Activated T-cell treated with anti-CD3 and anti-CD28 coated beads for 1 hour (primary cell): ENCODE data around the gene AMPD1.

Experiments used
- DNase-seq: peaks from one replicate; pipeline ENCODE4 v3.0.0-alpha.2; 2020; ENCODE audit warnings: low read depth

AMPD1 gene

DNA sequence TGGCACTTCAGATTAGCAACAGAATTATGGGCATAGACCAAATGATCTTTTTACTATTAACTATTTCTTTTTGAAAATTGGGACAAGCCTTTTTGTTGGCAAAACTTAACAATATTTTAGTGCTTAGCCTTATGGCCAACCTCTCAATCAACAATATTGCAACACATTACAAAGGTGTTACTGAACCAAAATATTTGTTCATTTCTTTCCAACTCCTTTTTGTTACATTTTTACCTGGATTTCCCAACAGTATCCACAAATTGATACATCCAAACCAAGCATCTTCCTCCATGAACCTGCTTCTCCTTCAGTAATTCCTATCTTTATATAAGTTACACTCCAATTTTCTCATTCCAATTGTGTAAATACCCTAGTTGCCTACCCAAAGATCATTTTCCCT is 1.5 kb upstream of the AMPD1 start:
- no peak for DNase-seq

DNA sequence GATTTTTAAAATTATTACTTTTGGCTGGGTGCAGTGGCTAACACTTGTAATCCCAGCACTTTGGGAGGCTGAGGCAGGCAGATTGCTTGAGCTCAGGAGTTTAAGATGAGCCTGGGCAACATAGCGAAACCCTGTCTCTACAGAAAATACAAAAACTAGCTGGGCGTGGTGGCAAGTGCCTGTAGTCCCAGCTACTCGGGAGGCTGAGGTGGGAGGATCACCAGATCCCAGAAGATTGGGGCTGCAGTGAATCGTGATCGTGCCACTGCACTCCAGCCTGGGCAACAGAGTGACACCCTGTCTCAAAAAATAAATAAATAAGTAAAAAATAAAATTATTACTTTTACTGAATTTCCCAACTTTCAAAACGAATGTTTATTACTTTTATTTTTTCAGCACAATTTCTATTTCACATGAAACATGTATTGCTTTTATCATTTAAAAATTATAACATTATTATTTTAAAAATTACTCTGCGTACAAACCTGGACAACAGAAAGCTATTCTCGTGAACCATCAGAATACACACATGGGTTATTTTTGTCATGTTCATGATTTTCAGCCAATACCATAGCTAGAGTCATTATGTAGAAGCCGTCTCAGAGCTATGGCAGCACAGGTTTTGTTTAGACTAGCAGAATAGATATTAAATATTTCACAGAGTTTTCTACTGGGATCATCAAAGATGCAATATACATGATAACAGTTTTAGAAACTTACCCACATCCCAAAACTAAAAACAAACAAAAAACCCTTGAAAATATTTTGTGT is 621 bp downstream of the AMPD1 start:
- DNase-seq: no peak

DNA sequence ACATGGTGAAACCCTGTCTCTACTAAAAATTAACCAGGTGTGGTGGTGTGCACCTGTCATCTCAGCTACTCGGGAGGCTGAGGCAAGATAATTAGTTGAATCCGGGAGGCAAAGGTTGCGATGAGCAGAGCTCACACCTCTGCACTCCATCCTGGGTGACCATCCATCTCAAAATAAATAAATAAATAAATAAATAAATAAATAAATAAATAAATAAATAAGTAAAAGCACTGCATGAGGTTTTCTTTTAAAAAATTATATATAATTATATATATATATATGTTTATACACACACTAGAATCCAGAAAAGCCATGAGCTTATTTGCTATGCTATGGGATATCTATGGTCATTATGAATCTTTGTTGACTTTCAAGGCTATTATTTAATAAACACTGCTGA is 2.4 kb downstream of the AMPD1 start:
- no peak for DNase-seq

DNA sequence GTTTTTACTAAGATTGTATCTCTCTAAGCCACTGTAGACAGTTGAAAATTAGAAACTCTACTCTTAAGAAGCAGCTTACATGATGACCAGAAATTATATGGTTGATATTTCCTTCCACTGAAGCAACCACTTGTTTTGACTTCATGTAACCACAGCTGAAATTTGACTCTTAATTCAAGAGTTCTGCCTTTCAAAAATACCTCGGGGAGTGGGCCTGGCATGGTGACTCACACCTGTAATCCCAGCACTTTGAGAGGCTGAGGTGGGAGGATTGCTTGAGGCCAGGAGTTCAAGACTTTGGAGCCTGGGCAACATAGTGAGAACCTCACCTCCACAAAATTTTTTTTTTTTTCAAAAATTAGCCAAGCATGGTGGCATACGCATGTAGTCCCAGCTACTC is 4.3 kb downstream of the AMPD1 start:
- no peak for DNase-seq

DNA sequence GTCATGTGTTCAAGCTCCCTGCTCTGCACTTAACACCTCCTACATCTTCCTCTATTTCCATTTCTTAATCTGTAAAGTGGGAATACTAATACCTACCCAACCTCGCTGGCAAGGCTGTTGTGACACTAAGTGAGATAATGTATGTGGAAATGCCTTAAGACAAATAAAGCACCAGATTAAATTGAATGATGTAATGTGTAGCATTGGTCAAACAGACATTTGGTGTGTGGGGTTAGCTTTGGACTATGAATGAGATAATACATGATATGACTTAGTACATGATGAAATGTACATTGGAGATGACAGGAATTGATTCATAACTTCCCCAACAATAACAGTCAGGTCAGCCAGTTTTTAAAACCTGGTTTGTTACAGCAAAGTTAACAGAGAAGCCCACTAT is 5.2 kb downstream of the AMPD1 start:
- DNase-seq: no peak

DNA sequence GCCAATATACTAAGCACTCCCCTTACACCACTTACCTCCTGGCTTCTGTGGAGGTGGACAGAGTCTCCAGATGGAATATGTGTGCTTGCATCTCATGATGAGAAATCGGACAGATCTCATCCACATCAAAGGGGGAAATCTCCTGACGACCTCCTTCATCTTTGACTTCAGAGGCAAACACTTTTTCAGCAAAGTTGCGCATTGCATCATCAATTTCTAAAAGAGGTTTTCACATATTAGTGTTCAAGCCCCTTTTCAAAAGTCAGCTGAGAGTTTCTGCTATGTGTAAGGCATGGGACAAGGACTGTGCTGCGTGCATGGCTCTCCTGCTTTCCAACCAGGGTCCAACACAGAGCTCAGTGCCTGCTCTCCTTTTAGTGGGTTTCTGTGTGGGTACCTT is 6.8 kb downstream of the AMPD1 start:
- DNase-seq: no peak

DNA sequence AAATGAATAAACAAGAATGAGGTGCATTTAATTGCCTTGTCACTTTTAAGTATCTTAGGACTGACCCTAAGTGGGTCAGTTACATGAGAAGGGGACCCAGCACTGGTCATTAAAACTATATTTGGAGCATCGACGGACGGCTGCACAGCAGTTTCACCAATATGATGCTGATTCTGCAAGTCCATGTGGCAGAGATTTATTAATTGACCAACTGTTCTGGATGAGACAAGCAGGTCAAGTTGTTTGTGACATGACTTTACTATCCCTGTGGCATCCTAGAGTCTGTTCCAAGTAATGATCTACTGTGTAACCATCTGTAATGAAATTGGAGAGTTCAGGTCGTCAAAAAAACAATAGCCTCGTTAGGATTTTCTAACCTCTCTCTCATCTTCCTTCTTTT is 9.5 kb downstream of the AMPD1 start:
- DNase-seq: no peak

DNA sequence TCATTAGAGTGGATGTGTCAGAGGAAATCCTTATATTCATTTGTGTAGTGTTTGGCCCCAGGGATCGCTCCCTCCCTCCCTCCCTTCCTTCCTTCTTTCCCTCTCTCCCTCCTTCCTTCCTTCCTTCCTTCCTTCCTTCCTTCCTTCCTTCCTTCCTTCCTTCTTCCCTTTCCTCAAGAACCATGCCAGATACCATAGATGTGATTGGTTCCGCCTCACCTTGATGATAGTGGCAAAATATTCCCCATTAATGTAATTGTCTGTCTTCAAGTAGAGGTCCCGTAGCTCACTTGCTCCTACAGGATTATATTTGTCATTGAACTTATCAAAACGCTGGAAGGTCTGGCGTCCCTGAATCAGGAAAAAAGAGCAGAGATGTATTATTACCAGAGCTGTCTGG is 17.7 kb downstream of the AMPD1 start:
- DNase-seq: no peak

DNA sequence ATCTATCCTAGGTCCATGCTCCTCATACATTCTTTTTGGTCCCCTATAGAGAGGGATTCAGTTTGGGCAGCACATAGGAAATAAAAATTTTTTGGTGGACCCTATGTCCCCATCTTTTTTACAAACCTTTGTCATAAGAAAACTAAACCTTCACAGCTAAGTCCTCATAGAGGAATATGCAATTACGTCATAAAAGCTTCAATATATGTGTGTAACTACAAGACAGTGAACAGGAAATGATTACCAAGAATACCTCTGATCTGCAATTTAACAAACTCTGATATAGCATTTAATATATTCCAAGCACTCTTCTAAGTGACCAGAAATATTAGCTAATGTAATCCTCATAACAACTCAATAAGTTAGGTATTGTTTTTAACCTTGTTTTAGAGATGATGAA is 19.2 kb downstream of the AMPD1 start:
- no peak for DNase-seq

DNA sequence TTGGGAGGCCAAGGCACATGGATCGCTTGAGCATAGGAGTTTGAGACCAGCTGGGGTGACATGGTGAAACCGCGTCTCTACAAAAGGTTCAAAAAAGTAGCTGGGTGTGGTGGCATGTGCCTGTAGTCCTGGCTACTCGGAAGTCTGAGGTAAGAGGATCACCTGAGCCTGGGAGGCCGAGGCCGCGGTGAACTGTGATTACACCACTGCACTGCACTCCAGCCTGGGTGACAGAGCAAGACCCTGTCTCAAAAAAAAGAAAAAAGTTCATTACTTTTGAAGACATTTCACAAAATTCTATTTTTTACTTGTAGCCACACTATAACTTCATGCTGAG is 23.4 kb downstream of the AMPD1 start:
- DNase-seq: no peak

DNA sequence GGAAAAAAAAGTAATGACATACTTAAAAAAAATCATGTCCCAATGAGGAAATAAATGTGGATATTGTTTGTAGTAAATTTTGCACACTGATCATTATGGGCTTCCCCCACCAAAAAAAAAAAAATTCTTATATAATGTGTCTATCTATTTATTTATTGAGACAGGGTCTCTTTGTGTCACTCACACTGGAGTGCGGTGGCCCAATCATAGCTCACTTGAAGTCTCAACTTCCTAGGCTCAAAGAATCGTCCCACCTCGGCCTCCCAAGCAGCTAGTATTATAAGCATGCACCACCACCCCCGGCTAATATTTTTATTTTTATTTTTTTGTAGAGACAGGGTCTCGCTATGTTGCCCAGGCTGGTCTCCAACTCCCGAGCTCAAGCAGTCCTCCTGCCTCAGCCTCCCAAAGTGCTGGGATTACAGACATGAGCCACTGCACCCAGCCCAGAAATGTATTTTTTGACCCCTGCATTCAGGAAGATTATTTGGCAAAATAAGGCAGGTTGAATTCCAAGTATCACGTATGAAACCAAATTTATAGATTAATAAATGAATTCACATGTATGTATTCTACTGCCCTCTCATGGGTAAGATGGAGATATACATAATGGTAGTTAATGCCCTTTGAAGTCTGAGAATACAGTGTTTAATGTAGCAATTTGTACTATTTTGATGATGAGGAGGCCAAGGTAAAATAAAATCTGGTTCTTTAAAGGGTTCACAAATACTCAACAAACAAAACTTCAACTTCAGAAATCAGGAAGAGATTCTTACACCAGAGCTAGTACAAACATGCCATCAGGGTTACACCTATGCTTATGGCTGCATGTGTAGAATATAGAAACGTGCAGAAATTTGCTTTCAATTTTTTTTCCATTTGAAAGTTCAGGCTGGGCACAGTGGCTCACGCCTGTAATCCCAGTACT is 24.1 kb downstream of the AMPD1 start:
- DNase-seq: no peak

DNA sequence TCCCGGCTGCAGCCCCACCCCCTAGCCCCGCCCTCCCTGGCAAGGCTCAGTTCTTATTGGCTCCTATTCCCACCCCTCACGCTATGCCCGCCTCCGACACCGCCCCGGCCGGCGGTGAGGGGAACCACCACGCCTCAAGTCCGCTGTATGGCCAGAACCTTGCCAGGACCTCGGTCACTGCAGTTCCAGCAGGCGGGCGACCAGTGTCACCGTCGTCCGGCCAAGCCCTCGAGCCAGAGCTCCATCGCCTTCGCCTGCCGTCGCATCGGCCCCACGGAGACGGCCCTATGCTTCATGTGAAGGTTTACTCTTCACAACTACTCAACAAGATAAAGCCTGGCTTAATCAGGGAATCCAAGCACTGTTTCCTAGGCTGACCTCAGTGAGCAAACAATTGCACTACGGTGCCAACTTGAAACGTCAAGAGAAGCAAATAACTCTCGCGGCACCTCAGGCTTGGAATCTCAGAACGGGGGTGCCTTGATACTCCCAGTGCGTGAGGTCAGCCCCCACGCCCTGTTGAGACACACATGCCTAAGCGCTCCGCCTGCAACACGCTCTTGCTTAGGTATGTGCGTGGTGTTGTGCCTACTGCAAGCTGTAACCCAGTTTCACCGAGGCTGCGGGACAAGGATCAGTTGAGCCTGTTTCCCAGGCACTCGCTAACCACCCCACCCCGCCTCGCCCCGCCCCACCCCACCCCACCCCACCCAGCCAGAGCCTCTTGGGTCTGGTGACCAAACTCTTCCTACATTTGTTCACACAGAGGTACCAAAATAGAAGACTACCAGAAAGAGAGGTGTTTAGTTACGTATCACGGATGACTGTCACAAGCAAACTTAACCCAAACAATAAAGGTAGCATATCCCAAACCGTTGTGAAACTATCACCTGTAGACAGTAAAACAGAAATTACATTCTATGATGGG is 25.0 kb downstream of the AMPD1 start:
- DNase-seq: peak; percentile 80

DNA sequence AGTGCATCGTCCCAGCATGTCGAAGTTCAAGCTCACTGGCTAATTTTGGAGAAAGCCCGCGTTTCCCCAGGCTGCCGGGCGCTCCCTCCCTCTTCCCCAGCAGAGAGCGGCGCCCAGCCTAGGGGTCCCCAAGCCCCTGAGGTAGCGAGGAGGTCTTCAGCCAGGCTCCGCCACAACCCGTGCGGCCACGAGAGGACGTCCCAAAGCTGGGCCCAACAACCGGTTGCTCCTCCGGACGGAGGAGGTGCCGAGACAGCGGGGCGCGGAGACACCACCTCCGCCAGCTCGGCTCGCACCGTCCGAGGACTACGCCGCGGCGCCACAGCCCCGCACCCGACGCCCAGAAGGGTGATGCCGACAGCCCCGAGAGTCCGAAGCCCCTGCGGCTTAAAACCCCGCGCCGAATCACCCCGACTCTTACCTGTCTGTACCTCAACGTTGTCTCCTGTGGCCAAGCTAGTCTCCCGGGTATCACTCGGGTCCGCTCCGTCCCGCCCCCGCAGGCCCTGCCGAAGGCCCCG is 25.7 kb downstream of the AMPD1 start, which contains the start of gene DENND2C:
Gene DENND2C (minus strand): TSS at position 488 of the 521 bp plus-strand sequence. CDS start 44,065 bp downstream, outside the sequence.
- DNase-seq: no peak

DNA sequence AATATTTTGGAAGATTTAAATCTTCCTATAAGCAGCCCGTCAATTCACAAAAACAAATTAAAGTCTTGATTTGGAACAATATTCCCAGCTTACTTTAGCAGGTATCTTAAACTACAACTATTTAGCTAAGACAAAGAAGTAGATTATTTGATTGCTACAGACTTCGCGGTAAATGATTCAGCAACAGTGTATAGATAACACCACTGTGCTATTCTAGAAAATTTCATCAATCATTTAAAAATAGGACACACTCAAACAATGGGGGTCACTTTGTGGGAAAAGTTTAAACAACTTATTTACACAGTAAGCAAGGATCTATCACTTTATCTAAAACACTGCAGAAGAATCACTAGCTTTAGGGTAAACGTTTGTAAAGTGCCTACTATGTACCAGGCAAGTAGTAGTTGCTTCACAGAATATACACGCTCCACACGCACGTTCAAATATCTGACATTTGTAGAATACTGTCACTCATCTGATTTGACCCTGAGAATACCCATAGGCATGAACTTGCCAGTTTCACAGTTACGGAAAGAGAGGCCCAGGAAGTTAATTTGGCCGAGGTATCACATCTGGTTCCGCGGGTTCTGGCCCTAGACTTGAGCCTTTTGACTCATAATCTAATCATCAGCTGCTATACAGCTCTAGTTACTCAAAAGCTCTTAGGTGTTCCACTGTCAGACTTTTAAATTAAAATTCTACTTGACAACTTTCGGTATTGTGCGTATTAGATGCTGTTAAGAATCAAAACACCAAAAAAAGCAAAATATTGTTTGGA is 26.4 kb downstream of the AMPD1 start:
- DNase-seq: no peak

DNA sequence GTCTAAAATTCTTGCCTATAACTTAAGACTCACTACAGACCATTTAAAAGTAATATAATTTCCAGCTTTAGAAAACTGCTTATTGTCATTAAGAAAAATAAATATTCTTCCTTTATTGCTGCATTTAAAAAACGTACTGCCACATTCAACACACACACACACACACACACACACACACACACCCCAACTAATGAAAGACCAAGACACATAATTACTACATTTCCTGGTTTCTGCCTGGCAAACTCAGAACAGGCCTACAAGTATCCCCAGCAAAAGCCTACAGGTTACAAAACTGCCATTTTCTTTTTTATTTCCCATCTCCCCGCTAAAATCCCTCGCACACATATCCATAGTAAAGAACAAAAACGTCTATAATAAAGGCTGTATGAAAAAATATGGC is 27.0 kb downstream of the AMPD1 start:
- DNase-seq: no peak

DNA sequence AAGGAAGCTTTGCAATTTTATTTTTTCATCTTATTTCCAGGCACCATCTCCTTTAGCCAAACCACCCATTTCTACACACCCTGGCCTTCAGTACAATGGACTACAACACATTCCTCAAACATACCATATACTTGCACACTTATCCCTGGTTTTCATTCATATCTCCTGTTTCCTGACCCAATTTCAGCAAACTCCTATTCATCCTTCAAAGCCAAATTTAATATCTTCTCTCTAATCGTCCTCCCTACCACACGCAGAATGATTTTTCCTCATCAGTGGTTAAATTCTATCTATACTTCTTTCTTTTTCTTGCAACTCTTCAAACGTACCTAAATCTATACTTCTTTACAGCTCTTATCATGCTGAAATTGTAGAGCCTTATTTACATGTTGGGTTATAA is 28.4 kb downstream of the AMPD1 start:
- no peak for DNase-seq

DNA sequence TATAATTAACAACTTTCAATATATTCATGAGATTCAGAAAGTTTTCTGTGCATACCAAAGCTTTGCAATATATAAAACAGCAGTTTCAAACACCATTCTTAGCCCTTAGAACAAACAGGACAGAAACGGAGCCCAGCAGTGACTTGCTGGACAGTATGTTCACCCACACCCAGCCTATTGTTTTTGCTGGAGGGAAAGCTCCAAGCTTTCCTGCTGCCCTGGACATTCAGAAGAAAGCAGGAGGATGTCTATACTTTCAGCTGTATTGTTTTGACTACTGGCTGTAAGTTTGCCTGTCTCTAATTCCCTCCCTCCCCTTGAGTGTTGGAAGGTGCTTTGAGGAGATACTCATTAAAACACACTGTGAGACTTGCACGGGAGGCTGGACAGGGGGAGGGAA is 35.1 kb downstream of the AMPD1 start:
- no peak for DNase-seq

DNA sequence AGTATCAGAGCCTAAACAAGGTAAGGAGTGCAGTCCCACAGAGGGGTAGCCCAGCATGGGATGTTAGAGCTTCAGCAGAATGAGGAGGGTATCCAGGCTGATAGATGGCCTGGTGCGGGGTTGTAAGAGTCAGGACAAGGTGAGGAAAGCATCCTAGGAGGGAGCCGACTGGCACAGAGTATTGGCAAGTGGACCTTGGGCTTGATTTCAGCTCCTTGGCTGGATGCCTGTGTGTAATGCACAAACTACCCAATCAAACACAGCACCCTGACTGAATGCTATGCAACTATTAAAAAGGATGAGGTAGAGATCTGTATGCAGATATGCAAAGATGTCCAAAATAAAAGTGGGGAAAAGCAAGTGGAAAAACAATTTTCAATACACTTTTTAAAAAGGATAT is 43.5 kb downstream of the AMPD1 start:
- DNase-seq: no peak

DNA sequence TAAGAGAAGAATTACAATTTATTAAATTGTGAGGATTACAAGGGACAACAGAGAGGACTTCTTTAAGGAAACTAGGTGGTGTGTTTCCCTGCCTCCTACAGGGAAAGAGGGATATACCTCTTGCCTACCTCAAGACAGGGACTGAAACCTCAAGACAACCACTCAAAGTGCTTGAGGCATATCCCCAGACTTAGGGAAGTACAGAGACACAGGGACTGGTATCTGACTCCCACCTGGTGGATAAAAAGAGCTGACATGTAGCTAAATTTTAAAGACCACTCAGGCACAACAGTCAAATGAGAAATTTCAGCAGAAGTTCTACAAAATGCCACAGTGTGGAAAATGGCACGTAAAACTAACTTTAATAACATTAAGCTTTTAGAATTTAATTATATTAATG is 46.8 kb downstream of the AMPD1 start:
- no peak for DNase-seq

DNA sequence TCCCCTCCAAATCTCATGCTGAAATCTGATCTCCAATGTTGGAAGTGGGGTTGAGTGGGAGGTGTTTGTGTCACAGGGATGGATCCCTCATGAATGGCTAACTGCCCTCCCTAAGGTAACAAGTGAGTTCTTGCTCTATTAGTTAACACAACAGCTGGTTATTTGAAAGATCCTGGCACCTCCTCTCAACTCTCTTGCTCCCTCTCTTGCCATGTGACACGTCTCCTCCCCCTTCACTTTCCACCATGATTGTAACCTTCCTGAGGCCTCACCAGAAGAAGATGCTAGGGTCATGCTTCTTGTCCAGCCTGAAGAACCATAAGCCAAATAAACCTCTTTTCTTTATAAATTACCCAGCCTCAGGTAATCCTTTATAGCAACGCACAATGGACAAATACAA is 54.0 kb downstream of the AMPD1 start:
- DNase-seq: no peak

DNA sequence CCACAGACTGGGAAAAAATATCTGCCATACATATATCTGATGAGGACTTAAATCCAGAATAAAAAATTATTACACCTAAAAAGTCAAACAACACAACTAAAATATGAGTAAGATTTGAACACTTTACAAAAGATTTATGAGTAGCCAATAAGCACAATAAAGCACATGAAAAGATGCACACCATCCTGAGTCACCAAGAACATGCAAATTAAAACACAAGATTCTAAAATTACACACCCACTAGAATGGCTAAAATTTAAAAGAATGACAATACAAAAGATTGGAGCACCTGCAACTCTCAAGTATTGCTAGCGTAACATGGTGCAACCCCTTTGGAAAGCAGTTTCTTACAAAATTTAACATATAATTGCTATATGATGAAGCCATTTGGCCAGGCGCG is 56.4 kb downstream of the AMPD1 start:
- DNase-seq: no peak
